ENCODE results near the gene RNFT1. TPM values are rescaled to one million over a fixed set of nuclear protein-coding genes. Genes with fewer than 3 reads are reported as not detected.
"Not testable (repeated sequence)": the region's sequence is repeated elsewhere in the genome, so short reads cannot be mapped to it uniquely, and the experiment has no call there.

Gene RNFT1
- total and polyA plus RNA-seq, 10 of the 15 experiments (the other 5 are each of a cell fraction or from before 2014, with no cell fraction given) = 7.7 to 20.2 (median 12.1) TPM

DNA sequence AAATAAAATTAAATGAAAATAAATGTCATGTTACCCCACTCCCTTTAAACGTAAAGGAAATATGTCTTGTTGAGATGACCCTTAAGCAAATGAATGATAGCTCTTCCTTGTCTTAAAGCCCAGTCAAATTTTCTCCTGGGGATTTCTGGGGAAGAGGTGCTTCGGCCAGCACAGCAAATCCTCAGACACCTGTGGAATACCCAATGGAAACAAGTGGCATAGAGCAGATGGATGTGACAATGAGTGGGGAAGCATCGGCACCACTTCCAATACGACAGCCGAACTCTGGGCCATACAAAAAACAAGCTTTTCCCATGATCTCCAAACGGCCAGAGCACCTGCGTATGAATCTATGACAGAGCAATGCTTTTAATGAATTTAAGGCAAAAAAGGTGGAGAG is 18.1 kb downstream of the RNFT1 start:
- in situ Hi-C loops (cut with MboI); H2AFZ ChIP-seq (ENCODE audit: control insufficient read depth, low read depth, low read length); H3K9me3 ChIP-seq (replicated peaks; ENCODE audit: control insufficient read depth, insufficient read depth, low read length); H3K4me1 ChIP-seq (ENCODE audit: control insufficient read depth, insufficient read depth, low read length); H3K79me2 ChIP-seq (ENCODE audit: control insufficient read depth, insufficient read depth, low read length); BruUV-seq (replicated peaks); H3K4me2 ChIP-seq (ENCODE audit: control insufficient read depth, insufficient read depth); ATAC-seq; intact Hi-C loops (cut with micrococcal nuclease; ENCODE audit: unreplicated experiment); H3K4me3 ChIP-seq; RAD21 ChIA-PET (ENCODE audit: unreplicated experiment); H3K27me3 ChIP-seq (replicated peaks in 1 of 2; ENCODE audit: control insufficient read depth in 2 of 2, insufficient read depth in 2 of 2, low read length in 1 of 2); H4K20me1 ChIP-seq (ENCODE audit: control insufficient read depth, insufficient read depth); POLR2A ChIA-PET; H3K9ac ChIP-seq (ENCODE audit: control insufficient read depth, insufficient read depth, low read length); FAIRE-seq; SMC1A ChIA-PET (ENCODE audit: uncharacterized antibody, unreplicated experiment); H3K27ac ChIP-seq (ENCODE audit: control insufficient read depth, insufficient read depth); DNase-seq (ENCODE audit: low read depth, low spot score); H3K36me3 ChIP-seq (ENCODE audit: control insufficient read depth in 2 of 2, insufficient read depth in 2 of 2, low read length in 1 of 2): not testable (repeated sequence)
- CTCF ChIA-PET = interaction anchor here (1.8 kb wide), 1 partner anchor 11 kb away, joined by 5 read pairs; no protein-coding TSS in a partner anchor
- WGBS (ENCODE audit: insufficient coverage, insufficient replicate concordance, low lambda C conversion rate, missing lambda C conversion rate) = 93% methylated on average over 7 of the region's 7 CpGs

DNA sequence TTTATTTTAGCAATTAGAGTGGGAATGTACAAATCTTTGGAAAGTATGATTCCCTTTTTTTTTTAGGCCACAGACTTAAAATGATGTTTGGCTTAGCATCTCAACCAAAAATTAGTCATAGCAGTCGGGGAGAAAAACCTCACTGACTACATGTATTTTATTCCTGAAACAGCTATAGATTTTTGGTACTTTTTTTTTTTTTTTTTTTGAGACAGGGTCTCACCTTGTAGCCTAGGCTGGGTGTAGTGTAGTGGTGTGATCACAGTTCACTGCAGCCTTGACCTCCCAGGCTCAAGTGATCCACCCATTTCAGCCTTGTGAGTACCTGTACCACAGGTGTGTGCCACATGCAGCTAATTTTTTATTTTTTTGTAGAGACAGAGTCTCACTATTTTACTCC is 23.4 kb downstream of the RNFT1 start:
- WGBS (ENCODE audit: insufficient coverage, insufficient replicate concordance, low lambda C conversion rate, missing lambda C conversion rate) = 100% methylated on average over 1 of the region's 1 CpG
- FAIRE-seq (no peak), ATAC-seq (no peak), DNase-seq (ENCODE audit: low read depth, low spot score) (no peak)
- no TSS peak for BruUV-seq (replicated peaks)
- Histone ChIP-seq H3K9me3 (replicated peaks; ENCODE audit: control insufficient read depth, insufficient read depth, low read length) (no peaks in the 10 kb centered on the region), H3K9ac (ENCODE audit: control insufficient read depth, insufficient read depth, low read length) (no peak overlapping the region), H4K20me1 (ENCODE audit: control insufficient read depth, insufficient read depth) (no peaks in the 10 kb centered on the region), H2AFZ (ENCODE audit: control insufficient read depth, low read depth, low read length) (no peak overlapping the region), H3K27me3 (replicated peaks in 1 of 2; ENCODE audit: control insufficient read depth in 2 of 2, insufficient read depth in 2 of 2, low read length in 1 of 2) (no peaks in the 10 kb centered on the region), H3K79me2 (ENCODE audit: control insufficient read depth, insufficient read depth, low read length) (no peaks in the 10 kb centered on the region), H3K4me3 (no peak overlapping the region), H3K27ac (ENCODE audit: control insufficient read depth, insufficient read depth) (no peak overlapping the region), H3K36me3 (ENCODE audit: control insufficient read depth in 2 of 2, insufficient read depth in 2 of 2, low read length in 1 of 2) (peaks cover 1 to 12% of the 10 kb centered on the region in 2 experiments; a peak in 3 of 4 replicates), H3K4me1 (ENCODE audit: control insufficient read depth, insufficient read depth, low read length) (no peaks in the 10 kb centered on the region), H3K4me2 (ENCODE audit: control insufficient read depth, insufficient read depth) (no peak overlapping the region)
- in situ Hi-C loops (cut with MboI) = no loop called here
- ChIA-PET SMC1A (ENCODE audit: uncharacterized antibody, unreplicated experiment) (no interaction called here), RAD21 (ENCODE audit: unreplicated experiment) (no interaction called here), CTCF (interaction anchor here (0.6 to 1.7 kb wide), 2 partner anchors 27 to 1411 kb away, joined by 3 to 4 read pairs; no protein-coding TSS in a partner anchor), POLR2A (interaction anchor here (0.7 kb wide), 1 partner anchor 1932 kb away, joined by 3 read pairs; no protein-coding TSS in a partner anchor)
- intact Hi-C loops (cut with micrococcal nuclease; ENCODE audit: unreplicated experiment) = no loop called here
- no peak for TF ChIP-seq TCF7 (IDR thresholded peaks at IDR 0.05; ENCODE audit: borderline replicate concordance)
- TF ChIP-seq, protein P1, sequence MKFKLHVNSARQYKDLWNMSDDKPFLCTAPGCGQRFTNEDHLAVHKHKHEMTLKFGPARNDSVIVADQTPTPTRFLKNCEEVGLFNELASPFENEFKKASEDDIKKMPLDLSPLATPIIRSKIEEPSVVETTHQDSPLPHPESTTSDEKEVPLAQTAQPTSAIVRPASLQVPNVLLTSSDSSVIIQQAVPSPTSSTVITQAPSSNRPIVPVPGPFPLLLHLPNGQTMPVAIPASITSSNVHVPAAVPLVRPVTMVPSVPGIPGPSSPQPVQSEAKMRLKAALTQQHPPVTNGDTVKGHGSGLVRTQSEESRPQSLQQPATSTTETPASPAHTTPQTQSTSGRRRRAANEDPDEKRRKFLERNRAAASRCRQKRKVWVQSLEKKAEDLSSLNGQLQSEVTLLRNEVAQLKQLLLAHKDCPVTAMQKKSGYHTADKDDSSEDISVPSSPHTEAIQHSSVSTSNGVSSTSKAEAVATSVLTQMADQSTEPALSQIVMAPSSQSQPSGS (IDR thresholded peaks at IDR 0.05; ENCODE audit: low read length) = no peak
- TF ChIP-seq ESRRA (IDR thresholded peaks at IDR 0.05; ENCODE audit: low read length) = no peak
- TF ChIP-seq, protein P2, sequence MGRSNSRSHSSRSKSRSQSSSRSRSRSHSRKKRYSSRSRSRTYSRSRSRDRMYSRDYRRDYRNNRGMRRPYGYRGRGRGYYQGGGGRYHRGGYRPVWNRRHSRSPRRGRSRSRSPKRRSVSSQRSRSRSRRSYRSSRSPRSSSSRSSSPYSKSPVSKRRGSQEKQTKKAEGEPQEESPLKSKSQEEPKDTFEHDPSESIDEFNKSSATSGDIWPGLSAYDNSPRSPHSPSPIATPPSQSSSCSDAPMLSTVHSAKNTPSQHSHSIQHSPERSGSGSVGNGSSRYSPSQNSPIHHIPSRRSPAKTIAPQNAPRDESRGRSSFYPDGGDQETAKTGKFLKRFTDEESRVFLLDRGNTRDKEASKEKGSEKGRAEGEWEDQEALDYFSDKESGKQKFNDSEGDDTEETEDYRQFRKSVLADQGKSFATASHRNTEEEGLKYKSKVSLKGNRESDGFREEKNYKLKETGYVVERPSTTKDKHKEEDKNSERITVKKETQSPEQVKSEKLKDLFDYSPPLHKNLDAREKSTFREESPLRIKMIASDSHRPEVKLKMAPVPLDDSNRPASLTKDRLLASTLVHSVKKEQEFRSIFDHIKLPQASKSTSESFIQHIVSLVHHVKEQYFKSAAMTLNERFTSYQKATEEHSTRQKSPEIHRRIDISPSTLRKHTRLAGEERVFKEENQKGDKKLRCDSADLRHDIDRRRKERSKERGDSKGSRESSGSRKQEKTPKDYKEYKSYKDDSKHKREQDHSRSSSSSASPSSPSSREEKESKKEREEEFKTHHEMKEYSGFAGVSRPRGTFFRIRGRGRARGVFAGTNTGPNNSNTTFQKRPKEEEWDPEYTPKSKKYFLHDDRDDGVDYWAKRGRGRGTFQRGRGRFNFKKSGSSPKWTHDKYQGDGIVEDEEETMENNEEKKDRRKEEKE (IDR thresholded peaks at IDR 0.05) = no peak
- no peak for TF ChIP-seq YBX1 (IDR thresholded peaks at IDR 0.05)
- TF ChIP-seq, protein P3, sequence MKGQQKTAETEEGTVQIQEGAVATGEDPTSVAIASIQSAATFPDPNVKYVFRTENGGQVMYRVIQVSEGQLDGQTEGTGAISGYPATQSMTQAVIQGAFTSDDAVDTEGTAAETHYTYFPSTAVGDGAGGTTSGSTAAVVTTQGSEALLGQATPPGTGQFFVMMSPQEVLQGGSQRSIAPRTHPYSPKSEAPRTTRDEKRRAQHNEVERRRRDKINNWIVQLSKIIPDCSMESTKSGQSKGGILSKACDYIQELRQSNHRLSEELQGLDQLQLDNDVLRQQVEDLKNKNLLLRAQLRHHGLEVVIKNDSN (IDR thresholded peaks at IDR 0.05; ENCODE audit: borderline replicate concordance, extremely low read length, insufficient read depth, low read depth, low read length) = no peak
- no peak for TF ChIP-seq SMARCA5 (IDR thresholded peaks at IDR 0.05)
- TF ChIP-seq CBX3 (IDR thresholded peaks at IDR 0.05; ENCODE audit: borderline replicate concordance, low read depth) = no peak
- no peak for TF ChIP-seq POLR2A (IDR thresholded peaks at IDR 0.05; ENCODE audit: low read depth, low read length)

Data from GM12878 (cell line).